IMR-90 (cell line): ENCODE results near the gene TNP1.

ENCODE experiments used
- BHLHE40 ChIP-seq: fragments of 150-350 bp; IDR thresholded peaks from 2 replicates; pipeline ENCODE4 v1.6.1; 2016; ENCODE audit warnings: mild to moderate bottlenecking, low read depth, low read length
- CEBPB ChIP-seq: IDR thresholded peaks from 2 replicates; pipeline ENCODE4 v1.6.1; 2012; ENCODE audit warnings: low read depth, low read length, improper control_type of control experiment
- CHD1 ChIP-seq: IDR thresholded peaks from 2 replicates; pipeline ENCODE4 v1.6.1; 2012; ENCODE audit warnings: low read depth, low read length, improper control_type of control experiment
- FOS ChIP-seq: fragments of 150-350 bp; IDR thresholded peaks from 2 replicates; pipeline ENCODE4 v1.6.1; 2016; ENCODE audit warnings: low read depth, low read length
- MAZ ChIP-seq: IDR thresholded peaks from 2 replicates; pipeline ENCODE4 v1.6.1; 2012; ENCODE audit warnings: low read depth, mild to moderate bottlenecking, low read length, improper control_type of control experiment, moderate library complexity, borderline replicate concordance
- MXI1 ChIP-seq: IDR thresholded peaks from 2 replicates; pipeline ENCODE4 v1.6.1; 2012; ENCODE audit warnings: low read depth, mild to moderate bottlenecking, low read length, moderate library complexity, borderline replicate concordance
- POLR2A ChIP-seq: IDR thresholded peaks from 2 replicates; pipeline ENCODE4 v1.6.1; 2012; ENCODE audit warnings: mild to moderate bottlenecking, low read depth, low read length
- RAD21 ChIP-seq: IDR thresholded peaks from 2 replicates; pipeline ENCODE4 v1.6.1; 2012; ENCODE audit warnings: low read length, improper control_type of control experiment
- RFX5 ChIP-seq: IDR thresholded peaks from 2 replicates; pipeline ENCODE4 v1.8.0; 2012; ENCODE audit warnings: low read depth, mild to moderate bottlenecking, low read length, moderate library complexity
- SMC3 ChIP-seq: fragments of 150-350 bp; IDR thresholded peaks from 2 replicates; pipeline ENCODE4 v1.6.1; 2016; ENCODE audit warnings: low read depth, mild to moderate bottlenecking, antibody characterized with exemption, low read length, moderate library complexity
- TF ChIP-seq, protein P1 (sequence below): conservative IDR thresholded peaks from 2 replicates; pipeline ENCODE4 v1.5.1; 2012; ENCODE audit warnings: mild to moderate bottlenecking, low read depth, low read length, improper control_type of control experiment
- TF ChIP-seq, protein P2 (sequence below): fragments of 150-350 bp; IDR thresholded peaks from 2 replicates; pipeline ENCODE4 v1.6.1; 2016; ENCODE audit warnings: low read depth, mild to moderate bottlenecking, low read length, moderate library complexity, borderline replicate concordance
- TF ChIP-seq, protein P3 (sequence below): fragments of 150-350 bp; IDR thresholded peaks from 2 replicates; pipeline ENCODE4 v1.6.1; 2017; ENCODE audit warnings: mild to moderate bottlenecking, antibody characterized with exemption, low read length, low read depth

DNA sequence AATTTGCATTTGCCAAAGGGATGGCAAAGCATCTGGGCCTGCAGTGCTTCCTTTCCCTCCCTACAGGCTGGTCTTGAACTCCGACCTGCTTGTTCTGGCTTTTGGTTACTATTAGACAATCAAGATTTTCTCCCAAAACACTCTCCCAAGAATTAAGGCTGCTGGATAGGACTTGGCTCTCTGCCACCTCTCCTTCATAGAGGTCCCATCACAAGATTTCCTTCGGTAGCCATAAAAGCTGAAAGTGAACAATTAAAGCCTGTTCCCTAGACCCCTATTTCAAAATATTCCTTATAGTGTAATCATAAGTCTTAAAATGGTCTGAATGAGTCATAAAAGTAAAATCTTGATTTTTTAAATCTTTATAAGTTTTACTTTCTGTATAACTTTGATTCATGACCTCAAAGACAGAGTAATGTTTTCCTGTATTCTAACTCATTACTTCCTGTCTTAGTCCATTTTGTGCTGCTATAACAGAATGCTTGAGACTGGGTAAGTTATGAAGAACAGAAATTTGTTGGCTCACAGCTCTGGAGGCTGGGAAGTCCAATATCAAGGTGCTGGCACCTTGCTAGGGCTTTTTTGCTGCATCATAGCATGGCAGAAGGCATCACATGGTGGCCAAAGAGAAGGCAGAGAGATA is 37.8 kb upstream of the TNP1 start:
- TF ChIP-seq, protein P1, sequence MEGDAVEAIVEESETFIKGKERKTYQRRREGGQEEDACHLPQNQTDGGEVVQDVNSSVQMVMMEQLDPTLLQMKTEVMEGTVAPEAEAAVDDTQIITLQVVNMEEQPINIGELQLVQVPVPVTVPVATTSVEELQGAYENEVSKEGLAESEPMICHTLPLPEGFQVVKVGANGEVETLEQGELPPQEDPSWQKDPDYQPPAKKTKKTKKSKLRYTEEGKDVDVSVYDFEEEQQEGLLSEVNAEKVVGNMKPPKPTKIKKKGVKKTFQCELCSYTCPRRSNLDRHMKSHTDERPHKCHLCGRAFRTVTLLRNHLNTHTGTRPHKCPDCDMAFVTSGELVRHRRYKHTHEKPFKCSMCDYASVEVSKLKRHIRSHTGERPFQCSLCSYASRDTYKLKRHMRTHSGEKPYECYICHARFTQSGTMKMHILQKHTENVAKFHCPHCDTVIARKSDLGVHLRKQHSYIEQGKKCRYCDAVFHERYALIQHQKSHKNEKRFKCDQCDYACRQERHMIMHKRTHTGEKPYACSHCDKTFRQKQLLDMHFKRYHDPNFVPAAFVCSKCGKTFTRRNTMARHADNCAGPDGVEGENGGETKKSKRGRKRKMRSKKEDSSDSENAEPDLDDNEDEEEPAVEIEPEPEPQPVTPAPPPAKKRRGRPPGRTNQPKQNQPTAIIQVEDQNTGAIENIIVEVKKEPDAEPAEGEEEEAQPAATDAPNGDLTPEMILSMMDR, result no peak
- TF ChIP-seq, protein P2, sequence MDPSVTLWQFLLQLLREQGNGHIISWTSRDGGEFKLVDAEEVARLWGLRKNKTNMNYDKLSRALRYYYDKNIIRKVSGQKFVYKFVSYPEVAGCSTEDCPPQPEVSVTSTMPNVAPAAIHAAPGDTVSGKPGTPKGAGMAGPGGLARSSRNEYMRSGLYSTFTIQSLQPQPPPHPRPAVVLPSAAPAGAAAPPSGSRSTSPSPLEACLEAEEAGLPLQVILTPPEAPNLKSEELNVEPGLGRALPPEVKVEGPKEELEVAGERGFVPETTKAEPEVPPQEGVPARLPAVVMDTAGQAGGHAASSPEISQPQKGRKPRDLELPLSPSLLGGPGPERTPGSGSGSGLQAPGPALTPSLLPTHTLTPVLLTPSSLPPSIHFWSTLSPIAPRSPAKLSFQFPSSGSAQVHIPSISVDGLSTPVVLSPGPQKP, result no peak
- no peak for TF ChIP-seq POLR2A
- TF ChIP-seq MAZ, result no peak
- no peak for TF ChIP-seq FOS
- no peak for TF ChIP-seq RAD21
- TF ChIP-seq BHLHE40, result no peak
- TF ChIP-seq, protein P3, sequence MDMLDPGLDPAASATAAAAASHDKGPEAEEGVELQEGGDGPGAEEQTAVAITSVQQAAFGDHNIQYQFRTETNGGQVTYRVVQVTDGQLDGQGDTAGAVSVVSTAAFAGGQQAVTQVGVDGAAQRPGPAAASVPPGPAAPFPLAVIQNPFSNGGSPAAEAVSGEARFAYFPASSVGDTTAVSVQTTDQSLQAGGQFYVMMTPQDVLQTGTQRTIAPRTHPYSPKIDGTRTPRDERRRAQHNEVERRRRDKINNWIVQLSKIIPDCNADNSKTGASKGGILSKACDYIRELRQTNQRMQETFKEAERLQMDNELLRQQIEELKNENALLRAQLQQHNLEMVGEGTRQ, result no peak
- TF ChIP-seq RFX5, result no peak
- TF ChIP-seq CHD1, result no peak
- no peak for TF ChIP-seq CEBPB
- TF ChIP-seq MXI1, result no peak
- TF ChIP-seq SMC3, result no peak
